ENCODE results near the gene AMY2B.
A peak's percentile ranks its signal among the peaks of the same experiment; 100 is the strongest.
"Not testable (repeated sequence)": the region's sequence is repeated elsewhere in the genome, so short reads cannot be mapped to it uniquely, and the experiment has no call there.

Gene AMY2B

GRCh38 chr1:103576784-103577183 lies 5.4 kb downstream of the AMY2B start:
- not testable (repeated sequence) for H4K8ac ChIP-seq (ENCODE audit: low read length); H2BK15ac ChIP-seq (ENCODE audit: low read depth, poor library complexity, severe bottlenecking); H2BK12ac ChIP-seq (ENCODE audit: low read length in 2 of 2); H2AK5ac ChIP-seq (ENCODE audit: low read length, severe bottlenecking); H3K9me3 ChIP-seq (ENCODE audit: control insufficient read depth, low read length); H3K79me1 ChIP-seq (replicated peaks; ENCODE audit: low read length, poor library complexity, severe bottlenecking); H3K23ac ChIP-seq (ENCODE audit: low read length in 2 of 2); H3K14ac ChIP-seq (ENCODE audit: low read length in 2 of 2); H3K4me3 ChIP-seq (ENCODE audit: insufficient read depth in 1 of 2, low read depth in 1 of 2, low read length in 2 of 2); H3K18ac ChIP-seq (ENCODE audit: low read depth in 1 of 2, low read length in 2 of 2); H2BK5ac ChIP-seq (ENCODE audit: low read depth, low read length, poor library complexity, severe bottlenecking); H3K36me3 ChIP-seq (ENCODE audit: control insufficient read depth in 1 of 2, insufficient read depth in 2 of 2, low read depth in 1 of 2, low read length in 2 of 2); H3K9ac ChIP-seq (ENCODE audit: low read length); H3K27me3 ChIP-seq (ENCODE audit: control insufficient read depth in 1 of 2, insufficient read depth in 1 of 2, low read length in 2 of 2); DNase-seq; H4K91ac ChIP-seq (ENCODE audit: low read length); H3K27ac ChIP-seq (ENCODE audit: low read length, poor library complexity, severe bottlenecking); H3K4me1 ChIP-seq (ENCODE audit: control insufficient read depth, insufficient read depth, low read depth, low read length); H2AFZ ChIP-seq (ENCODE audit: low read depth, low read length); H2BK120ac ChIP-seq (ENCODE audit: low read depth, low read length); H3K4ac ChIP-seq (ENCODE audit: low read depth in 1 of 2, low read length in 2 of 2); H3K4me2 ChIP-seq (ENCODE audit: low read length, poor library complexity, severe bottlenecking)
- 100% methylated on average over 3 of the region's 5 CpGs for WGBS

DNA sequence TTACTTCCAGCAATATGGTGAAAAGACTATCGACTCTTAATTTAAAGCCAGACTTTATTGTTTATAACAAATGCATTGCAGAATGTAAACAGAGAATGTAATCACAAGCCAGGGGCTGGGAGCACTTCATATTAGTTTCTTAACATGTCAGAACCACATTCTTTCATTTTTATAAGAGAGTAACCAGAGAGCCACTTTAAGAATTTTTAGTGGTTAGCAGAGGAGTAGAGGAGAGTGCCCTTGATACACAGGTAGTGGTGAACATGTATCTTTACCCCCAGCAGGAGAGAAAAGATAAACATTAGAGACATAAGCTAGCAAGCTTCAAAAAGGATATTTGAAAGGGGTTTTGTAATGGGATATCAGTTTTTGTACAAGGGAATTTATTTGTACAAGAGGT lies 11.1 kb downstream of the AMY2B start:
- Histone ChIP-seq H3K27ac (ENCODE audit: low read length, poor library complexity, severe bottlenecking) (no peak overlapping the region), H3K18ac (ENCODE audit: low read depth in 1 of 2, low read length in 2 of 2) (no peak overlapping the region), H2BK120ac (ENCODE audit: low read depth, low read length) (no peak overlapping the region)

DNA sequence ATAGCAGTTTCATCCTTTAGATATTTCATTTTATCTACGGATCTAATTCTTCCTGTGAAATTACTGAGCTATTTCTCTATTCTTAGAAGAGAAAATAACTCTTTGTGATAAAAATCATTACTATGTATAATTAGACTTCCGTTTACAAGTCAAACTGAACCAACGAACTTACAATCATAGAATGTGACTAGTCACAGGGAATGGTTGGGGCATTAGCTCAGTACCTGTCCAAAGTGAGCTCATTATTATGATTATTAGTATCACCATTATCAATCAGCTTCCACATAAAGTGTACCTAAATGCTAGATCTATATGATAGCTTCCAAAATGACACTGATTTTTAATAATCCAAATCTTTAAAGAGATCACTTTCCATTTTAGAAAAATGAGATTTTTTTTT lies 12.5 kb downstream of the AMY2B start:
- Histone ChIP-seq H3K14ac (ENCODE audit: low read length in 2 of 2) (no peak overlapping the region), H3K36me3 (ENCODE audit: control insufficient read depth in 1 of 2, insufficient read depth in 2 of 2, low read depth in 1 of 2, low read length in 2 of 2) (peaks cover 0 to 3% of the 10 kb centered on the region in 2 experiments), H3K4me3 (ENCODE audit: insufficient read depth in 1 of 2, low read depth in 1 of 2, low read length in 2 of 2) (no peak overlapping the region), H3K9ac (ENCODE audit: low read length) (no peak overlapping the region), H3K4ac (ENCODE audit: low read depth in 1 of 2, low read length in 2 of 2) (no peak overlapping the region), H2BK120ac (ENCODE audit: low read depth, low read length) (no peak overlapping the region), H2AFZ (ENCODE audit: low read depth, low read length) (no peak overlapping the region), H3K23ac (ENCODE audit: low read length in 2 of 2) (no peak overlapping the region), H3K79me1 (replicated peaks; ENCODE audit: low read length, poor library complexity, severe bottlenecking) (no peaks in the 10 kb centered on the region), H3K4me2 (ENCODE audit: low read length, poor library complexity, severe bottlenecking) (no peak overlapping the region), H2BK15ac (ENCODE audit: low read depth, poor library complexity, severe bottlenecking) (no peak overlapping the region), H2AK5ac (ENCODE audit: low read length, severe bottlenecking) (no peak overlapping the region), H4K91ac (ENCODE audit: low read length) (no peak overlapping the region), H2BK5ac (ENCODE audit: low read depth, low read length, poor library complexity, severe bottlenecking) (no peak overlapping the region), H4K8ac (ENCODE audit: low read length) (no peak overlapping the region), H3K4me1 (ENCODE audit: control insufficient read depth, insufficient read depth, low read depth, low read length) (no peaks in the 10 kb centered on the region), H3K18ac (ENCODE audit: low read depth in 1 of 2, low read length in 2 of 2) (no peak overlapping the region), H3K27ac (ENCODE audit: low read length, poor library complexity, severe bottlenecking) (no peak overlapping the region), H2BK12ac (ENCODE audit: low read length in 2 of 2) (no peak overlapping the region), H3K27me3 (ENCODE audit: control insufficient read depth in 1 of 2, insufficient read depth in 1 of 2, low read length in 2 of 2) (no peaks in the 10 kb centered on the region), H3K9me3 (ENCODE audit: control insufficient read depth, low read length) (peaks cover 10% of the 10 kb centered on the region)
- 90% methylated on average over 2 of the region's 3 CpGs for WGBS
- DNase-seq: no peak

More for the DNA sequence above, 11.1 kb downstream of the AMY2B start:
- Histone ChIP-seq H3K4me3 (ENCODE audit: insufficient read depth in 1 of 2, low read depth in 1 of 2, low read length in 2 of 2) (no peak overlapping the region), H3K23ac (ENCODE audit: low read length in 2 of 2) (no peak overlapping the region), H4K91ac (ENCODE audit: low read length) (no peak overlapping the region), H3K4ac (ENCODE audit: low read depth in 1 of 2, low read length in 2 of 2) (no peak overlapping the region), H3K27me3 (ENCODE audit: control insufficient read depth in 1 of 2, insufficient read depth in 1 of 2, low read length in 2 of 2) (no peaks in the 10 kb centered on the region), H2BK12ac (ENCODE audit: low read length in 2 of 2) (no peak overlapping the region), H2AFZ (ENCODE audit: low read depth, low read length) (no peak overlapping the region), H3K79me1 (replicated peaks; ENCODE audit: low read length, poor library complexity, severe bottlenecking) (no peaks in the 10 kb centered on the region), H3K4me1 (ENCODE audit: control insufficient read depth, insufficient read depth, low read depth, low read length) (no peaks in the 10 kb centered on the region), H3K9me3 (ENCODE audit: control insufficient read depth, low read length) (peaks cover under 1% of the 10 kb centered on the region), H2BK15ac (ENCODE audit: low read depth, poor library complexity, severe bottlenecking) (no peak overlapping the region), H2AK5ac (ENCODE audit: low read length, severe bottlenecking) (no peak overlapping the region), H3K14ac (ENCODE audit: low read length in 2 of 2) (no peak overlapping the region), H3K36me3 (ENCODE audit: control insufficient read depth in 1 of 2, insufficient read depth in 2 of 2, low read depth in 1 of 2, low read length in 2 of 2) (peaks cover 0 to 9% of the 10 kb centered on the region in 2 experiments), H4K8ac (ENCODE audit: low read length) (no peak overlapping the region), H3K9ac (ENCODE audit: low read length) (no peak overlapping the region), H3K4me2 (ENCODE audit: low read length, poor library complexity, severe bottlenecking) (no peak overlapping the region), H2BK5ac (ENCODE audit: low read depth, low read length, poor library complexity, severe bottlenecking) (no peak overlapping the region)
- WGBS: no CpG with 5 or more reads among the region's 1 CpG
- peak; percentile 18 for DNase-seq

GRCh38 chr1:103584537-103584936 lies 13.1 kb downstream of the AMY2B start:
- Histone ChIP-seq H3K4me1 (ENCODE audit: control insufficient read depth, insufficient read depth, low read depth, low read length) (no peaks in the 10 kb centered on the region), H3K9me3 (ENCODE audit: control insufficient read depth, low read length) (peaks cover 15% of the 10 kb centered on the region), H2AFZ (ENCODE audit: low read depth, low read length) (no peak overlapping the region), H2BK120ac (ENCODE audit: low read depth, low read length) (no peak overlapping the region), H3K36me3 (ENCODE audit: control insufficient read depth in 1 of 2, insufficient read depth in 2 of 2, low read depth in 1 of 2, low read length in 2 of 2) (peaks cover 0 to 3% of the 10 kb centered on the region in 2 experiments), H2BK5ac (ENCODE audit: low read depth, low read length, poor library complexity, severe bottlenecking) (no peak overlapping the region), H3K4me2 (ENCODE audit: low read length, poor library complexity, severe bottlenecking) (no peak overlapping the region), H3K14ac (ENCODE audit: low read length in 2 of 2) (no peak overlapping the region), H3K9ac (ENCODE audit: low read length) (no peak overlapping the region), H2AK5ac (ENCODE audit: low read length, severe bottlenecking) (no peak overlapping the region), H3K4ac (ENCODE audit: low read depth in 1 of 2, low read length in 2 of 2) (no peak overlapping the region), H2BK15ac (ENCODE audit: low read depth, poor library complexity, severe bottlenecking) (no peak overlapping the region), H4K8ac (ENCODE audit: low read length) (no peak overlapping the region), H3K79me1 (replicated peaks; ENCODE audit: low read length, poor library complexity, severe bottlenecking) (no peaks in the 10 kb centered on the region), H4K91ac (ENCODE audit: low read length) (no peak overlapping the region), H3K18ac (ENCODE audit: low read depth in 1 of 2, low read length in 2 of 2) (no peak overlapping the region), H3K27me3 (ENCODE audit: control insufficient read depth in 1 of 2, insufficient read depth in 1 of 2, low read length in 2 of 2) (no peaks in the 10 kb centered on the region), H3K23ac (ENCODE audit: low read length in 2 of 2) (no peak overlapping the region), H3K4me3 (ENCODE audit: insufficient read depth in 1 of 2, low read depth in 1 of 2, low read length in 2 of 2) (no peak overlapping the region), H3K27ac (ENCODE audit: low read length, poor library complexity, severe bottlenecking) (no peak overlapping the region), H2BK12ac (ENCODE audit: low read length in 2 of 2) (no peak overlapping the region)
- DNase-seq: no peak
- WGBS: no CpG with 5 or more reads among the region's 2 CpGs

Data from mesenchymal stem cell (in vitro differentiated cells and primary cell).